ENCODE results near the gene GABBR1.
"Not testable (repeated sequence)": the region's sequence is repeated elsewhere in the genome, so short reads cannot be mapped to it uniquely, and the experiment has no call there.

Gene GABBR1

GRCh38 chr6:29632789-29633533 is at the start of gene GABBR1:
TSS of gene GABBR1 (minus strand) at chr6:29633183. CDS start at chr6:29632385, 798 bp downstream.
- peak; percentile 28 to 57 for DNase-seq (ENCODE audit: low read depth in 1 of 2, low spot score in 1 of 2)

GRCh38 chr6:29681811-29682210 is 48.8 kb upstream of the GABBR1 start:
- DNase-seq (ENCODE audit: low read depth in 1 of 2, low spot score in 1 of 2): no peak

- no peak for DNase-seq (ENCODE audit: low read depth in 1 of 2, low spot score in 1 of 2)
Observed at GRCh38 chr6:29680904-29681303, 47.9 kb upstream of the GABBR1 start, which contains the start of gene ZFP57. TSS of gene ZFP57 (minus strand) at chr6:29681152. CDS start at chr6:29677003, 4,149 bp downstream.

DNA sequence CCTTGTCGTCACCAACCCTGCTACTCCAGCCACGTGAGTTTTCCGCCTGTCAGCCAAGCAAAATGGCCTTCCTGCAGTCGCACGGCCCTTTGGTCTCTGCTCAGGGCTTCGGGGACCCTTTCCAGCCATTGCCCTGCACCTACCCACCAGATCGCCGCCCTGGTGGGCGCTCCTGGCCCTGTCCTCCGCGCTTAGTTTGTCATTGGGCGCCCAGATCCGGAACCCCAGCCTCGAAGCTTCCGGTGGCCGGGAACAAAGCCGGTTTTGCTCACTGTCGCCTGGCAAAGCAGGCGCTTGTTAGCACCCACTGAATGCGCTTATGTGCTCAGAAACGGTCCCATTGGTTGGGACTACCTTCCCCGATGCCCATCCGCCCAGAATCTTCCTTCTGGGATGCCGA is 47.4 kb upstream of the GABBR1 start:
- no peak for DNase-seq (ENCODE audit: low read depth in 1 of 2, low spot score in 1 of 2)

DNA sequence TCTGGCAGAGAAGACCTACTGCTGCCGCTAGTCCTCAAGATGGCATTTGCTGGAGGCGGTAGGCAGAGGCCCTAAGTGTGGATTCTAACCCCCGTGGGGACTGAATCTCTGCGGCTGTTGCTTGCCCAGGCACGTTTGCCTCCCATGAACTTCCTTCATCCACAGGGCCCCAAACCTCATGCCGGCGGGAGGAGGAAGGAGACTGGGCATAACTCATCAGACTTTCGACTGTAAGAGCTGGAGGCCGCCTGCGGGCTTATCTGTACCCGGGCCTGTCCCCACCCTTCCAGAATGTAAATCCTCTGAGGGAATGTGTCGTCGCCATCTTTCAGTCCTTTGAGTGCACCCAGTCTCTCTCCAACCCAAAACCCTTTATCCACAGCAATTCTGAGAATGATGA is 47.0 kb upstream of the GABBR1 start:
- no peak for DNase-seq (ENCODE audit: low read depth in 1 of 2, low spot score in 1 of 2)

- DNase-seq (ENCODE audit: low read depth in 1 of 2, low spot score in 1 of 2): no peak
Observed at GRCh38 chr6:29678114-29678513, 45.1 kb upstream of the GABBR1 start.

DNA sequence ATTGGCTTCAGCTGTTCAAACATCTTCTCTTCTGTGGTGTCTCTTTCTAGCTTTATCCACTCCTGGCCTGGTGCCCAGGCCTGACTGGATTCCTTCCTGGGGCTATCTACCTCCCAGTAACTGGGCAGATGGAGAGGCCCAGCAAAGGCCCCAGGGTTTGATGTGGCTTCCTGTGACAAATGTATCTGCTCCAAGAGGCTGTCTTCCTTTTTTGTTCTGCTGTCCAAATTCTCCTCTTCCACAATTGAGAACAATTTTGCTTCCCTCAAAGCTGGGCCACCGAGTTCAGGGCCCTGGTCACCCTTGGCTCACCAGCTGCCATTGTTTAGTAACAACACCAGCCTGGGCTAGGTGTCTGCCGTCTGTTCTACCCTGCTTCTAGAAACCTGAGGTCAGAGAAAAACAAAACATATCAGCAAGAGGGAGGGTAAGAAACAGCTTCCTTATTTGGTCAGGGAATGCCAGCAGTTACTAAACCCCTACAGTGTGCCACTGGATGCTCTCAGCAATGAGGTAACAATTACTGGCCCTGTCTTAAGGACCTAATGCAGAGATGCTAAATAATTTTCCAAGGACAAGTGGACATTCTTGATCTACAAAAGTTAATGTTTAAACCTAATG is 44.1 kb upstream of the GABBR1 start:
- no peak for DNase-seq (ENCODE audit: low read depth in 1 of 2, low spot score in 1 of 2)

- DNase-seq (ENCODE audit: low read depth in 1 of 2, low spot score in 1 of 2): no peak
Observed at GRCh38 chr6:29675561-29675960, 42.6 kb upstream of the GABBR1 start.

DNA sequence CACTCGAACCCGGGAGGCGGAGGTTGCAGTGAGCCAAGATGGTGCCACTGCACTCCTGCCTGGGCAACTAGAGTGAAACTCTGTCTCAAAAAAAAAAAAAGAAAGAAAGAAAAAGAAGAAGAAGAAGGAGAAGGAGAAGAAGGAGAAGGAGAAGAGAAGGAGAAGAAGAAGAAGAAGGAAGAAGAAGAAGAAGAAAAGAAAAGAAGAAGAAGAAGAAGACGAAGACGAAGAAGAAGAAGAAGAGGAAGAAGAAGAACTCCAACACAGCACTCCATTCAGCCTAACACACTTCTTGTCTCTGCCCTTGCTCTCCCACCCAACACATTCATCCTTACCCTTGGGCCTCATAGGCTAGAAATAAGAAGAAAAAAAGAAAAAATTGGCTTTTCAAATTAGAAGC is 41.0 kb upstream of the GABBR1 start:
- DNase-seq (ENCODE audit: low read depth in 1 of 2, low spot score in 1 of 2): no peak

- no peak for DNase-seq (ENCODE audit: low read depth in 1 of 2, low spot score in 1 of 2)
Observed at GRCh38 chr6:29673161-29673560, 40.2 kb upstream of the GABBR1 start.

DNA sequence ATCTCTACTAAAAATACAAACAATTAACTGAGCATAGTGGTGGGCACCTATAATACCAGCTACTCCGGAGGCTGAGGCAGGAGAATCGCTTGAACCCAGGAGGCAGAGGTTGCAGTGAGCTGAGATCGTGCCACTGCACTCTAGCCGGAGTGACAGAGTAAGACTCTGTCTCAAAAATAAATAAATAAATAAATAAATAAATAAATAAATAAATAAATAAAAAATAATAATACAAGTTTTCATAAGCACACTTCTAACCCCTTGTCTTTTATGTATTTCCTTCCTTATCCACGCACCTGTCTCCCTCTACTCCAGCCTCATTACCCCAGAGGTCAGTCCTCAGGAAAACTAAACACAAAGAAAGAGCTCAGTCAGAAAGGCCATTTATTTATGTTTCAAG is 39.1 kb upstream of the GABBR1 start:
- DNase-seq (ENCODE audit: low read depth in 1 of 2, low spot score in 1 of 2): not testable (repeated sequence)

DNA sequence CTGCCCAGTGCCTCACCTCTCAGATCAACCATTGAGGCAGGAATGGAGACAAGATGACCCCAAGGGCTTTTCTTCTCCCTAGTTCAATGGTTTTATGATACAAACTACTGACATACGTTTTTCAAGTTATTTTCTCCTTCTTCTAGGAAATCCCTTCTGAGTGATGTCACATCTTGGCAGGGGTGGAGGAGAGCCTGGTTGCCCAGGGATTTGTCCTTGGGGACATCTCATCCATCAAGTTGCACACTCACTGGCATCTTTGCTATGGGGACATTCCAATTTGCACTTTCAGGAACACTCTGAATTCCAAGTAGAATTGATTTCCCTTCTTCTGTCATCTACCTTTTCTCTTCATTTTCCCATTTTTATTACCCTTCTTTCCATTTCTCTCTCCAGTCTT is 38.0 kb upstream of the GABBR1 start:
- DNase-seq (ENCODE audit: low read depth in 1 of 2, low spot score in 1 of 2): no peak

- DNase-seq (ENCODE audit: low read depth in 1 of 2, low spot score in 1 of 2): no peak
Observed at GRCh38 chr6:29667158-29667557, 34.2 kb upstream of the GABBR1 start.

DNA sequence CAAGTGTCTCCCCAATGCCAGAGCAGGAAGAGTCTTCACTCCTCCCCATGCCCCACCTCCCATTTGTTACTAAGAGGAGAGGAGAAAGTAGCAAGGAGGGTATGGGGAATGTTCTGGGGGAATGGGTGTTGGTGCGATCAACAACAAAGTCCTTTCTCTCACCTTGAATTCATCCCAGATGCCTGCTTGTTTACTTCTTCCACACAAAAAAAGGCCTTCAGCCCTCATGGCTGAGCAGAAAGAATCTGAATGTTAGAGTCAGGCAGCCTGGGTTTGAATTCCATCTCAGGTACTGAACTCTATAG is 33.8 kb upstream of the GABBR1 start:
- DNase-seq (ENCODE audit: low read depth in 1 of 2, low spot score in 1 of 2): no peak

DNA sequence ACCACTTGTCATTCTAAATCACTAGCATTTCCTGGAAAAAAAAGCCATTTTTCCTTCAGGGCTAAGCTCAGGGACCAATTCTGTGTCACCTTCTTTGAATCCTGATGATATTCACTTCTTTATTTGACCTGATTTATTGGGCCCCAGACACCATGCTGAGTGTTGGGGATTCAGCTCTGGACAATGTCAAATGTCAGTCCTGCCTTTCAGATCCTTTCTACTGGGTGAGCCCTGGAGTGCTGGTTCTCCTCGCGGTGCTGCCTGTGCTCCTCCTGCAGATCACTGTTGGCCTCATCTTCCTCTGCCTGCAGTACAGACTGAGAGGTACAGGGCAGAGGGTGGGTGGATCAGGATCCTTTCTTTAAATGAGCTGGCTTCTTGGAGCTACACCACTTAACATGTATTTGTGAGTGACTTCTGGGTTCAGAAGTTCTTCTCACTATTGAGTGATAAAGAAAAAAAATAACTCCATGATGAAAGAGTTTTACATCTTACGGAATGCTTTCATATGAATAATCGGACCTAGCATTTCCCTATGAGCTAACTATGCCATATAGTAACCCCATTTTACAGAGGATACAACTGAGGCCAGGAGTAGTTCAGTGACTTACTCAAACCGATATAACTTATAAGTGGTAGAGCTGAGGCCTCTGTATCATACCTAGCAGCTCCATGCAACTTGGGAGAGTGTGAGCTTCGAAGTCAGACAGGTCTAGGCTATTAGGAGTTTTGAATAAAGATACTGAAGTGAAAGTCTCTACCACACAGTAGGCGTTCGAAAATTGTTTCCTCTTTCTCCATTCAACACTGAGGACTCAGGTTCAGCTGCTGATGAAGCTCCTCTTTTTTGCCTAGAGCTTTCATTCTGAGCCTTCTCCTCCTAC is 33.2 kb upstream of the GABBR1 start:
- no peak for DNase-seq (ENCODE audit: low read depth in 1 of 2, low spot score in 1 of 2)

DNA sequence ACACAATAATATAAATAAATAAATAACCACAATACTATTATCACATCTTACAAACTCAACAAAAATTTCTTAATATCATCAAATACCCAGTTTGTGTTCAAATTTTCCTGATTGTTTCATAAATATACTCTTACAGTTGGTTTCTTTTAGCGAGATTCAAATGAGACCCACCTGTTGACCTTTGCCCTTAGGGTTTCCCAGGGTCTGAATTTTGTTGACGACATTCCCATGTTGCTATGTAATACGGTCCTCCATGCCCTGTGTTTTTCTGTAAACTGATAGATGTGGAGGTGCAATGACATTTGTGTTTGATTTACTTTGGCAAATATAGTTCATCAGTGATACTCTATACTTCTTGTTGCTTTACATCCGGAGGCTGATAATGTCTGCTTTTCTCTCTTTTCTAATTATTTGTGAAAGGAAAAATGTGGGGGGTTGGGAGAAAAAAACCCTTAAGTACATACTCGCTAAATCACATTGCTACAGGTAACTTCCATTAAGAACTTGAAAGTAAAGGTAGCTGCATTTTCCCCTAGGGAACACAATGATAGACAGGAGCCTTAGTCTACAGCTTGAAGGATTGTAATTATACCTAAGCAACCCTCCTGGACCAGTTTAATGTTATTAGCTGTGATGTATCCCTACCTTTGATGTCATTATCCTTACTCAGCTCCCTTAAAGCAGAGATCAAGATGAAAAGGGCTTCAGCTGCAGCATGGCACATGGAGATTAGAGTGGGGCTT is 30.5 kb upstream of the GABBR1 start:
- no peak for DNase-seq (ENCODE audit: low read depth in 1 of 2, low spot score in 1 of 2)

DNA sequence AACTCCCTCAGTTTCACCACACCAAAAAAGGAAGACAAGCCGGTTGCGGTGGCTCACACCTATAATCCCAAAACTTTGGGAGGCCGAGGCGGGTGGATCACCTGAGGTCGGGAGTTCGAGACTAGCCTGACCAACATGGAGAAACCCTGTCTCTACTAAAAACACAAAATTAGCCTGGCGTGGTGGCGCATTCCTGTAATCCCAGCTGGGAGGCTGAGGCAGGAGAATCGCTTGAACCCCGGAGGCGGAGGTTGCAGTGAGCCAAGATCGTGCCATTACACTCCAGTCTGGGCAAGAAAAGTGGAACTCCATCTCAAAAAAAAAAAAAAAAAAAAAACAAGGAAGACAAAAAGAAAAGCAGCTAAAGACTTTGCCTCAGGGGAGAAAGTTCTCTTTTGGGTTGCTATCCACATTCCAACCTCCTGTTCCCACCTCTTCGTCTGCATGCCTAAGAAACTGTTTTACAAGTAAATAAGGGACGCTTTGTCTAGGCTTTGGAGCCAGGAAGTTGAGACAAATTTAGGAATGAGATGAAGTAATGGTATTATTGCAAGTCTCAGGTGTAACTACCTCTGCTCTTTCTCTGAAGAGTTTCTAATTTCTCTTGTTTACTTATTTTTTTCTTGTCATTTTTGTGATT is 28.6 kb upstream of the GABBR1 start:
- DNase-seq (ENCODE audit: low read depth in 1 of 2, low spot score in 1 of 2): not testable (repeated sequence)

- no peak for DNase-seq (ENCODE audit: low read depth in 1 of 2, low spot score in 1 of 2)
Observed at GRCh38 chr6:29661071-29661470, 28.1 kb upstream of the GABBR1 start.

- no peak for DNase-seq (ENCODE audit: low read depth in 1 of 2, low spot score in 1 of 2)
Observed at GRCh38 chr6:29656798-29657197, 23.8 kb upstream of the GABBR1 start, which contains the start of gene MOG. TSS of gene MOG (plus strand) at chr6:29657092. CDS start at chr6:29657210, 118 bp downstream.

- DNase-seq (ENCODE audit: low read depth in 1 of 2, low spot score in 1 of 2): no peak
Observed at GRCh38 chr6:29656157-29656556, 23.2 kb upstream of the GABBR1 start.

- DNase-seq (ENCODE audit: low read depth in 1 of 2, low spot score in 1 of 2): no peak
Observed at GRCh38 chr6:29655658-29656057, 22.7 kb upstream of the GABBR1 start.

All from activated CD4-positive, alpha-beta T cell treated with anti-CD3 and anti-CD28 coated beads, Interleukin-2, amount 50 U/mL, for 24 hours (primary cell).